HUES6 (cell line): ENCODE results near the gene CCDC124.
"Not testable (repeated sequence)": the region's sequence is repeated elsewhere in the genome, so short reads cannot be mapped to it uniquely, and the experiment has no call there.

Source experiments
- H3K27ac ChIP-seq: 2 replicates; pipeline ENCODE4 v1.7.0; 2013; ENCODE audit warnings: low read depth, mild to moderate bottlenecking, low read length, inconsistent platforms
- H3K27me3 ChIP-seq: 2 replicates; pipeline ENCODE4 v1.6.1; 2013; ENCODE audit warnings: low read length; ENCODE audit not compliant: control insufficient read depth, insufficient read depth
- H3K36me3 ChIP-seq: 2 replicates; pipeline ENCODE4 v1.6.1; 2013; ENCODE audit warnings: low read length; ENCODE audit not compliant: control insufficient read depth, insufficient read depth
- H3K4me1 ChIP-seq: 2 replicates; pipeline ENCODE4 v1.6.1; 2013; ENCODE audit warnings: low read length; ENCODE audit not compliant: control insufficient read depth, insufficient read depth
- H3K4me3 ChIP-seq: 2 replicates; pipeline ENCODE4 v1.5.1; 2013; ENCODE audit warnings: low read depth, low read length
- H3K9ac ChIP-seq: one replicate; pipeline ENCODE4 v1.6.1; 2013; ENCODE audit warnings: mild to moderate bottlenecking, low read length
- H3K9me3 ChIP-seq: 2 replicates; pipeline ENCODE4 v1.6.1; 2013; ENCODE audit warnings: low read depth, low read length; ENCODE audit not compliant: control insufficient read depth, insufficient read depth

Gene CCDC124, protein sequence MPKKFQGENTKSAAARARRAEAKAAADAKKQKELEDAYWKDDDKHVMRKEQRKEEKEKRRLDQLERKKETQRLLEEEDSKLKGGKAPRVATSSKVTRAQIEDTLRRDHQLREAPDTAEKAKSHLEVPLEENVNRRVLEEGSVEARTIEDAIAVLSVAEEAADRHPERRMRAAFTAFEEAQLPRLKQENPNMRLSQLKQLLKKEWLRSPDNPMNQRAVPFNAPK

DNA sequence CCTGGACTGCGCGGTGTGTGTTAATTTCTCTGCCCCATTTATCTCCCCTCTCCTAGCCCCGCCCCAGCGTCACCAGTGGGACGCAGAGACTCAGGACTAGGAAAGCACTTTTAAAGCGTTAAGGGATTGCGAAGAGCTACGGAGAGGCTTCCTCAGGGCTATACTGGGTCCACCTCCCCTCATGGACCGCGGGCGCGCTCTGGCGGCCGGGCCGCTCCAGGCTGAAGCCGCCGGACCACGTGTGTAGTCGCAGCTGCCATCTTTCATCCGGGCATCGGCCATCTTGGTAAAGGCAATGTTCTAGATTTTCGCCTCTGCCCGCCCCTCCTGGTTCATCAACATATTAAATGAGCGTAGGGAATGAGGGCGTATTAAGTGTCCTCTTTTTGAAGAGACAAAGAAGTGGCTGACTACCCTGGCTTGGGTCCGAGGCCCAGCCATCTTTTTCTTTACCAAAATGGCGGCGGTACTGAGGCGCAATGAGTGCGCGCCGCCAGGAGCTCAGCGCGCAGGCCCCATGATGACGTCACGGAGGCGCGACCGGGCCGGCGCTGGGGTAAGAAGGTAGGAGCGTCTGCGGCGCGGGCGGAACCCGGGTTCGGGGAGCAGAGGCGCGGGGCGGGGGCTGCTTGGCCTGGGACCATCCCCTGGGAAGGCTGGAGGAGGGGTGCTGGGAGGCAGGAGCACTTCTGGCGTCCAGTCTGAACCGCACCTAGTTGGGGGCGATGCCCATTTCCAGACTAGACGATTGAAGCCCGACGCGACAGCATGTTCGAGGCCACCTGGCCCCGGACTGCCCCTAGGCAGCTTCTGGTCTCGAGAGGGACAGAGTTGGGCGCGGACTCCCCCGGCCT lies at the start of gene CCDC124:
Gene CCDC124 (plus strand): TSS at position 531 of the 854 bp plus-strand sequence. CDS start 3,406 bp downstream, outside the sequence.
- peak within 1 kb of the TSS; percentile 98 for H3K27ac ChIP-seq
- peaks cover 8% of the 10 kb centered on the region for H3K36me3 ChIP-seq
- H3K4me3 ChIP-seq: peak within 1 kb of the TSS; percentile 85
- H3K4me1 ChIP-seq: peaks cover 14% of the 10 kb centered on the region
- peak within 1 kb of the TSS; percentile 97 for H3K9ac ChIP-seq
- no peaks in the 10 kb centered on the region for H3K27me3 ChIP-seq
- no peaks in the 10 kb centered on the region for H3K9me3 ChIP-seq

DNA sequence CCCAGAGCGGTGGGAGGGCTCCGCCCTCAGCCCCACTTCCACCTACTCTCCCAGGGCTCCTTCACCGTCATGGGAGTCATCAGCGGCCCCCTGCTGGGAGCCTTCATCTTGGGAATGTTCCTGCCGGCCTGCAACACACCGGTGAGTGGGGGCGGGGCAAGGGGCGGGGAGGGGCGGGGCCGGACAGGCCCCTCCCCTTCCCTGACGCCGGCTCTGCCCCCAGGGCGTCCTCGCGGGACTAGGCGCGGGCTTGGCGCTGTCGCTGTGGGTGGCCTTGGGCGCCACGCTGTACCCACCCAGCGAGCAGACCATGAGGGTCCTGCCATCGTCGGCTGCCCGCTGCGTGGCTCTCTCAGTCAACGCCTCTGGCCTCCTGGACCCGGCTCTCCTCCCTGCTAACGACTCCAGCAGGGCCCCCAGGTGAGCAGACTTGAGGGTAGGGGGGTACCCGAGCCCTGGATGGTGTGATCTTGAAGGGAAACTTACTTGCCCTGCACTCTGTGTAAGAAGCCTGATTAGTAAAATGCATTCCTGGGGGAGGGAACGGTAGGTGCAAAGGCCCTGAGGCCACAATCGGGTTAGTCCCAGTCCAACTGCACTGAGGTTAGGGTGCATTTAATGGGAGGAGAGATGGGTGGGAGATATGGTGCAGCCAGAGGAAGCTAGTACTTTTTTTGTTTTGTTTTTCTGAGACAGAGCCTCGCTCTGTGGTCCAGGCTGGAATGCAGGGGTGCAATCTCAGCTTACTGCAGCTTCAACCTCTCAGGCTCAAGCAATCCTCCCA lies 49.0 kb upstream of the CCDC124 start:
- Histone ChIP-seq H3K36me3 (no peaks in the 10 kb centered on the region), H3K9ac (no peak overlapping the region), H3K27me3 (no peaks in the 10 kb centered on the region), H3K4me1 (no peaks in the 10 kb centered on the region), H3K4me3 (no peak overlapping the region), H3K27ac (no peak overlapping the region), H3K9me3 (no peaks in the 10 kb centered on the region)

DNA sequence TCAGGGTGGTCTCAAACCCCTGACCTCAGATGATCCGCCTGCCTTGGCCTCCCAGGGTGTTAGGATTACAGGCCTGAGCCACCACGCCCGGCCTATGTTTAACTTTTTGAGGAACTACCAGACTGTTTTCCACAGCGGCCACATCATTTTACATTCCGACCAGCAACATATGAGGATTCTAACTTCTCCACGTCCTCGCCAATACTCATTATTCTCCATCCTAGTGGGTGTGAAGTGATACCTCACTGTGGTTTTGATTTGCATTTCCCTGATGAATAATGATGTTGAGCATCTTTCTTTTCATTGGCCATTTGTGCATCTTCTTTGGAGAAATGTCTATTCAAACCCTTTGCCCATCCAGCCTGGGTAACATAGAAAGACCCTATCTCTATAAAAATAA lies 46.3 kb upstream of the CCDC124 start:
- H3K27ac ChIP-seq: no peak overlapping the region
- H3K4me3 ChIP-seq: no peak overlapping the region
- no peak overlapping the region for H3K9ac ChIP-seq
- H3K9me3 ChIP-seq: no peaks in the 10 kb centered on the region
- H3K4me1 ChIP-seq: no peaks in the 10 kb centered on the region
- H3K27me3 ChIP-seq: no peaks in the 10 kb centered on the region; the same call in 1 of the 2 replicates
- H3K36me3 ChIP-seq: no peaks in the 10 kb centered on the region

DNA sequence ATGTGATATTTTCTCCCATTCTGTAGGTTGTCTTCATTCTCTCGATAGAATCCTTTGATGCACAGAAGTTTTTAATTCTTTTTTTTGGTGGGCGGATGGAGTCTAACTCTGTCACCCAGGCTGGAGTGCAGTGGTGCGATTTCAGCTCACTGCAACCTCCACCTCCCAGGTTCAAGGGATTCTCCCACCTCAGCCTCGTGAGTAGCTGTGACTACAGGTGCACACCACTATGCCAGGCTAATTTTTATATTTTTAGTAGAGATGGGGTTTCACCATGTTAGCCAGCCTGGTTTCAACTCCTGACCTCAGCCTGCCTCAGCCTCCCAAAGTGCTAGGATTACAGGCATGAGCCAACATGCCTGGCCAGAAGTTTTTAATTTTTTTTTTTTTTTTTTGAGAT lies 45.6 kb upstream of the CCDC124 start:
- H3K4me1 ChIP-seq, H3K27me3 ChIP-seq, H3K4me3 ChIP-seq, H3K27ac ChIP-seq, H3K9me3 ChIP-seq, H3K36me3 ChIP-seq, H3K9ac ChIP-seq: not testable (repeated sequence)

DNA sequence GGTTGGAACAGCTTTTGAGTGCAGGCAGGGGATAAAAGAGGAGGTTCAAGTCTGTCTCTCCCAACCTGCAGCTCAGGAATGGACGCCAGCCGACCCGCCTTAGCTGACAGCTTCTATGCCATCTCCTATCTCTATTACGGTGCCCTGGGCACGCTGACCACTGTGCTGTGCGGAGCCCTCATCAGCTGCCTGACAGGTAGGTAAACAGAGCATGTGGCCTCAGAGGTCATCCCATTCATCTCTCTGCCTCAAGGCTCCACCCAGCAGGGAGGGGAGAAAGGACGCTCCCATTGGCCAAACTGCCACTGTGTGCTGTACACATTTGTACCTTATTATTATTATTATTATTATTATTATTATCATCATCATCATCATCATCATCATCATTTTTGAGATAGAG lies 44.6 kb upstream of the CCDC124 start:
- H3K4me1 ChIP-seq: no peaks in the 10 kb centered on the region
- H3K27ac ChIP-seq: no peak overlapping the region
- H3K4me3 ChIP-seq: no peak overlapping the region
- no peaks in the 10 kb centered on the region for H3K9me3 ChIP-seq
- H3K27me3 ChIP-seq: no peaks in the 10 kb centered on the region; the same call in 1 of the 2 replicates
- H3K36me3 ChIP-seq: no peaks in the 10 kb centered on the region
- H3K9ac ChIP-seq: no peak overlapping the region

DNA sequence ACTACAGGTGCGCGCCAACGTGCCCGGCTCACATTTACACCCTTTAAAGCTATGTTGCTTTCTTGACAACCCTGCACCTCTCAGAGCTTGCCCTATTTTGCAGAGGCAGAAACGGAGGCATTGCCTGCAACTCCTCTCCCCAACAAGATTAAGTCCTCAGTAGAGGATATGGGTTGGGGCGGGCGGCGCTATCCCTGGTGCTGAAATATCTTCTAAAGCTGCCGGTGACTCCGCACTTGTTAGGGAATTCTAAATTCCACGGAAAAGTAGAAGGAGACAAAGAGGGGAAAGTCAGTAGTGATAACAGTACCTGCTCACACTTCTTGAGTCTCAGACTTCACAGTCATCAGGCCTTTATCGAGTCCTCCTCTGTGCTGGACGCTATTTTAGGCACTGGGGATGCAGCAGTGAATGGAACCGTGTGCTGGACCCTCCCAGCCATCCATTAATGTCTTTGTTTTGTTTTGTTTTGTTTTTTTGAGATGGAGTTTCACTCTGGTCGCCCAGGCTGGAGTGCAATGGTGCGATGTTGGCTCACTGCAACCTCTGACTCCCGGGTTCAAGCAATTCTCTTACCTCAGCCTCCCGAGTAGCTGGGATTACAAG lies 43.1 kb upstream of the CCDC124 start:
- Histone ChIP-seq H3K27ac (no peak overlapping the region), H3K9ac (no peak overlapping the region), H3K36me3 (no peaks in the 10 kb centered on the region), H3K4me1 (no peaks in the 10 kb centered on the region), H3K4me3 (no peak overlapping the region), H3K27me3 (no peaks in the 10 kb centered on the region; the same call in 1 of the 2 replicates), H3K9me3 (no peaks in the 10 kb centered on the region)

DNA sequence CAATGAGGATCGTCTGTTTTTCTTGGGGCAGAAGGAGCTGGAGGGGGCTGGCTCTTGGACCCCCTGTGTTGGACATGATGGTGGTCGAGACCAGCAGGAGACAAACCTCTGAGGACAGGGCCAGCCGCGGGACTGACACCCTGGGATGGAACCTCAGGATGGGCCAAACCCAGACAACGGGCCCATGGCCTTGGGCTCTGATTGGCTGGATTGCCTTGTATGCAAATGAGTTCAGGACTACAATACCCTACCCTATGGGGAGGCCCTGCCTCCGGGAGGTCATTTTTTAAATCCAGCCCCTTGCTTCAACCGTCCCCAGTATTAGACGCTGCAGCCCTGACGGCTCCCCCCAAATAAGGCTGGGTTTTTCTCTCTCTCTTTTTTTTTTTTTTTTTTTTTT lies 39.0 kb upstream of the CCDC124 start:
- no peak overlapping the region for H3K4me3 ChIP-seq
- no peaks in the 10 kb centered on the region for H3K36me3 ChIP-seq
- no peak overlapping the region for H3K27ac ChIP-seq
- no peaks in the 10 kb centered on the region for H3K4me1 ChIP-seq
- H3K9me3 ChIP-seq: no peaks in the 10 kb centered on the region
- no peaks in the 10 kb centered on the region; the same call in 1 of the 2 replicates for H3K27me3 ChIP-seq
- no peak overlapping the region for H3K9ac ChIP-seq

DNA sequence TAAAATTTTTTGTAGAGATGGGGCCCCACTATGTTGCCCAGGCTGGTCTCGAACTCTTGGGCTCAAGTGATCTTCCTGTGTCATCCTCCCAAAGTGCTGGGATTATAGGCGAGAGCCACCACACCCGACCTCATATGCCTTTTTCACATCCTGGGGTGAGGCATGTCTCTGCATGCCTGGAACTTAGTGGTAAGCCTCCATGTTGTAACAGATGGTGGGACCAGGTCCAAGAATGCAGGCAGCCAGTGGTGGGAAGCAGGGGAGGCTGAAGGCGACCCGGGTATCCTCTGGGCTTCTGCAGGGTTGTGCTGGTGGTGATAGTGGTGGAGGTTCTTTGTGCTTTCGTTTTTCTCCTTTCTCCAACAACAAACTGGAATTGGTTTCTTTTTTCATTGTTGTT lies 30.1 kb upstream of the CCDC124 start:
- Histone ChIP-seq H3K36me3 (no peaks in the 10 kb centered on the region), H3K4me3 (no peak overlapping the region), H3K9me3 (peaks cover 9% of the 10 kb centered on the region), H3K4me1 (no peaks in the 10 kb centered on the region), H3K27ac (0 out of 2 replicates have a peak overlapping the region, but pooled peaks have one; percentile 30), H3K9ac (no peak overlapping the region), H3K27me3 (no peaks in the 10 kb centered on the region)

DNA sequence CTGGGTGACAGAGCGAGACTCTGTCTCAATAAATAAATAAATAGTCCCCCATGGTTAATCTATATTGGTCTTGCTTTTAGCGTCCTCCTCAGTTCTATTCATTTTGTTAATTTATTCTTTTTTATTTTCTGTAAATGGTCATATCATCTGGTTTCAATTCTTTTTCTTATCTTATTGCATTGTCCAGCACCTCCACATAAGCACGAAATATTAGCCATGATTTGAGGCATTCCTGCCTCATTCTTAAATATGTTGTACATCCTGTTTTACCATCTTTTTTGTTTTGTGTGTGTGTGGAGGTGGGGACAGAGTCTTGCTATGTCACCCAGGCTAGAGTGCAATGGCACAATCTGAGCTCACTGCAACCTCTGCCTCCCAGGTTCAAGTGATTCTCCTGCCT lies 24.6 kb upstream of the CCDC124 start:
- Histone ChIP-seq H3K9me3 (peaks cover 13% of the 10 kb centered on the region), H3K36me3 (no peaks in the 10 kb centered on the region)

DNA sequence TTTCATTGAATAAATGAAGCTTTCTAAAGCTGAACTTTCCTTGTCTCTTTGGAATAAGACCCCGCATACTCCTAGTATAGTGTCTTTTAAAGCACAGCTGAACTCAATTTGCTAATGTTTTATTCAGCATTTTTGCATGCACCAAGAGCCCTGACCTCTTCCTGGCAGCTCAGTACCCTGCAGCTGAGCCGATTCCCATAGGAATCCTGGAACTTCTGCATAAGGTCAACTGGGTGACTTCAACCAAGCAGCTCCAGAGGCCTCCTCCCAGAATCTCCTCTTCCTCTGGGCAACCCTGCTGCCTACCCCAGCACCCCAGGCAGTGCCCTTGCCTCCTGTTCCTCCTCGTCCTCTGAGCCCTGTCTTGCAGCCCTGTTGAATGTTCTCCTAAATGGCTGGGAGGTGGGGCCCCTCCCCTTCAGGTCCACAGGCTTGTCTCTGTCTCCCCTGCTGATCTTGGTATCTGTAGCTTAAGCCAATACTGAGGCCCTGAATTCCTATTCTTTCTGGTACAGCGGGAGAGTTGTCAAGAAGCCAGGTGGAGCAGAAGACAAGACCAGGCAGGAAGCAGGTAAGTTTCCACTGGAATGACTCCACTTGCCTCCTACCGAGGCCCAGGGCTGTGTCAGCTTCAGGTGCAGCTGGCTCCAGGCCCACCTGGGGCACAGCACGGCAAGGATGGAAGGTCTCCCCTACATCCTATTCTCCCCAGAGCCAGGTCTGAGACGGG lies 23.6 kb upstream of the CCDC124 start:
- no peak overlapping the region for H3K4me3 ChIP-seq
- no peaks in the 10 kb centered on the region for H3K36me3 ChIP-seq
- no peak overlapping the region for H3K9ac ChIP-seq
- no peaks in the 10 kb centered on the region for H3K27me3 ChIP-seq
- H3K4me1 ChIP-seq: no peaks in the 10 kb centered on the region
- H3K9me3 ChIP-seq: peaks cover 18% of the 10 kb centered on the region
- H3K27ac ChIP-seq: no peak overlapping the region

More for the DNA sequence above, 24.6 kb upstream of the CCDC124 start:
- H3K27me3 ChIP-seq: no peaks in the 10 kb centered on the region
- no peaks in the 10 kb centered on the region for H3K4me1 ChIP-seq
- no peak overlapping the region for H3K9ac ChIP-seq
- H3K27ac ChIP-seq: no peak overlapping the region
- no peak overlapping the region for H3K4me3 ChIP-seq
